ENCODE measurements around the gene FLACC1.
"Not testable (repeated sequence)": the region's sequence is repeated elsewhere in the genome, so short reads cannot be mapped to it uniquely, and the experiment has no call there.

The FLACC1 gene

DNA sequence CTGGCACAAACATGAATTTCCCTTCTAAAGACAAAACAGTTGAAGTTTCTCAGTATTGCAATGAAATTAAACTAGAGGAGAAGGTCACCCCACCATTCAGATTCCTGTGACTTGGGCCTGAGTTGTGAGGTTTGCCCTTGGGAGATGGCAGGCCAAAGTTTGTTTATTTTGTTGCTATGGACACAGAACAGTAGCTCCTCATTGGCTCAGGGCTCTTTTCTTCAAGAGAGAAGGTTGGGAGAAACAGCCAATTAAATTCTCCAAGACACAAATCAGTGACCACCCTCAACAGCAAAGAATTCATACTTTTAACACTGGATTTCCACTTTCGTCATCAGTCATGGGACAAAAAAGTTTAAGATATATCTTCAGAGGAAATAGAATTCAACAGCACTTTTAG, at the start of gene FLACC1:
TSS of gene FLACC1 (minus strand) at position 125 of the 400 bp plus-strand sequence. CDS start 5,941 bp downstream, outside the sequence.
- DNase-seq, result peak; percentile 89

GRCh38 chr2:201406077-201406662, 49.0 kb upstream of the FLACC1 start:
- DNase-seq, result no peak

DNA sequence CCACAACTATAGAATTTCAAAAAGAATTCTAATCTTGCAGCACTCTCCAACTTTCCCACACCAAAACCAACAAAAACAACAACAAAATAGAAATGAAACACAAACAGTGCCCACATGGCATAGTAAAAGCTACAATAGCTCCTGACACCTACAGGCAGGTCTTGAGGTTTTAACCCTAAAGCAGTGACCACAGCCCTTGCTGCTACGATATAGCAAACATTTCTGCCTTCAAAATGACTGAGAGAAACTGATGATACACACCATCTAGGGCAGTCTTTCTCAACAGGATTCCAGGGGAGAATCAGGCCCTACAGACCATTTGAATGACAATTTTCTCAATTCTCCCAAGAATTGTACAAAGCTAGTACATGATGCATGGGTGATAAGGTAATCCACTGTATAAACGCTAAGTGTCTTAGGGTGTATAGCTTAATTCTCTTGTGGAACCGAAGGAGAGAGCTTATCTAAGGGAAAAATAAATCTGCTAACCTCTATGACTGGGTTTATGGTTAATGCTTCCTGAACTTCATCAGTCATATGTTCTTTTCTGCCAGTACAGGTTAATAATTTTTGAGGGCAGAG, 47.6 kb upstream of the FLACC1 start:
- DNase-seq, result peak; percentile 57

- DNase-seq, result no peak
These were observed 46.7 kb upstream of the FLACC1 start for GRCh38 chr2:201403880-201404279.

DNA sequence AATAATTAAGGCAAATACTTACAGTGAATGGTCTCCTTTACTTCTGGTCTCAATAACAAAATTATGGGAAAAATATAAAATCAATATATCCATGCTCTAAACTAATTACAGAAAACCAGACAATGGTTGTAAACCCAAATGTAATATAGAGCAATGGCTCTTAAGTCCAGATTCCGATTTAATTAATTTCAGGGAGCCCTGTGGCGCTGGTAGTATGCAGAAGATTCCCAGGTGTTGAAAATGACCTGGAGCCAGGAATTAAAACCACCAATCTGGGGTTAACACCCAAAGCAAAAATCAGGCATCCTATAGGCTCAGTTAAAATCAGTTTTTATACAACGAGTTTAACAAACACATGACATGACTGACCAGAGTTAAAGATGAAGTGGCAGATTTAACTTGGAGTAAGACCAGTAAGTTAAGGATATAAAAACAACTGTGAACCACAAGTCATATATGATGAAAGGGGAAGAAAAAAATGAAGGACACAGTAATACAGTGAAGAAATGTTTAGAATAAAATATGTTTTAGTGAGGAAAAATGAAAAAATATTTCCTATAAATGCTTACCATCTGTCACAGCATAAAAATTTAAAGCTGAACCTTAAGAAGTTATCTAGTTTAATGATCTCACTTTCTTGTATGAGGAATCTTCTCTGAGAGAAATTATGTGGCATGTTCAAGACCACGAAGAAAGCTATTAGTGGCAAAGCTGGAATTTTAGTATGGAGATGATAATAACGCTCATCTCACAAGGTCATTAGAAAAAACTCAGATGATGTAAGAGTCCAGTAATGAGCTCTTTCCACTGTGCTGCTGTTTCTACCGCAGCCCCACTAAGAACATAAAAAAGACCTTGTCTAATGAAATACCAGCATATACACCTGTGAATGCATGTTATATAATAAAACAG, 45.8 kb upstream of the FLACC1 start:
- DNase-seq, result no peak

- no peak for DNase-seq
These were observed 44.7 kb upstream of the FLACC1 start for GRCh38 chr2:201401815-201402214.

DNA sequence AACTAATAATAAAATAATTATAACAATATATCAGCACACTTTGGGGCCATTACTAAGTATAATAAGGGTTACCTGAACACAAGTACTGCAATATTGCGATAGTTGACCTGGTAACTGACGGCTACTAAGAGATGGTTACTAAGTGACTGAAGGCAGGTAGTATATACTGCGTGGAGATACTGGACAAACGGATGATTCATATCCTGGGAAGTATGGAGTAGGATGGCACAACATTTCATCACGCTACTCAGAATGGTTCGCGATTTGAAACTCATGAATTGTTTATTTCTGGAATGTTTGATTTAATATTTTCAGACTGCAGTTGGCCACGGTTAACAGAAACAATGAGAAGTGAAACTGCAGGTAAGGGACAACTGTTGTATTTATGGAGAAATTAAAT, 39.5 kb upstream of the FLACC1 start:
- DNase-seq, result no peak

DNA sequence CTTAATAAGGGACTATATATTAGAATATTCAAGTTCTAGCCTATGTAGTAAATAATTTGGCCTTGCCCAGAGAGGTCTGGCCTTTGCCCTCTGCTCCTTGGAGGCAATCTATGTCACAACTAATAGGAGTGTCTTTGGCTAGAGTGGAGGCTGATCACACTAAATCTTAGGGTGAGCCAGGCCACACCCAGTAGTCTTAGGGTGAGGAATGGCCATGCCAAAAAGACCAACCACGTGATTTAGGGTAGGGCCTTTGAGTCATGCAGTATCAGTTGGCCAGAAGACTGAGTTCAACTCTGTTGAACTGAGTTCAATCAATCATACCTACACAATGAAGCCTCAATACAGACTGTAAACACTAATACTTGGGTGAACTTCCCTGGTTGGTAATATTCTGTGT, 26.0 kb upstream of the FLACC1 start:
- no peak for DNase-seq

DNA sequence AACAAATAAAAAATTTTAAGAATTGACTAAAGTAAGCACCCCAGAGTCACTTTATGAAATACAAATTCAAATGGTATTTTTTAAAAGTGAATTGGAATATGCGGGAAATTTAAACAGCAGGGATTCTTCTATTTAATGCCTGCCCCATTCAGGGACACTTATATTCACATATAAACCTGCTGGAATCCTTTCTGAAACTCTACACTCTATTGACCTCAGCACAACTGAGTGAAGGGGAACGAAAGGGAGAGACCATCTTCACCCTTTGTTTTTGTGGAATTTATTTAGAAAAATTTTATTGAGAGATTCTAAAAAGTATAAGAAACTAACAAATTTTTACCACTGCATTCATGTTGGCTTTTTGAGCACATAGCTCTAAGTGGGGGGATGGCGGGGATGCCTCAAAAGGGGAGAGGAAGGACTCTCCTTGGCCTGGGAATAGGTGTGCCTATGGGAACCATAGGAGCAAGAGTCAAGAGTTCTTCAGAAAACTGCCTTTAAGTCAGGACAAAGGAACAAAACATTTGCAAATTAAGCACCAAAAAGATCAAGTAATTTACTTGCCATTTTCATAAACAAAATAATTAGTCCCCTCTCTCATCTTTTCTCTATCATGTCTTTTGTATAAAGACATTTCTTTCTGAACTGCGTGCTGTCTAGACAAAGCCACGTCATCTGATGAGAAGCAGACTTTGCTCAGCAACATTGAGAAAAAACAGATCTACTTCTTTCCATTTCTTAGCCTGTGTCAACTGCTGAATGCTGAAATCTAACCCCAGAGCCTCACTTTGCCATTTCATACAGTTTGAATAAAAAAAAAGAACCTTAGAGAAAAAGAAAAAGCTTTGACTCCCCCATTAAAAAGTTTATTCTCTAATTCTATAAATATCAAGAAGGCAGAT, 21.6 kb upstream of the FLACC1 start:
- DNase-seq, result no peak

- no peak for DNase-seq
These were observed 20.1 kb upstream of the FLACC1 start for GRCh38 chr2:201377218-201377617.

- no peak for DNase-seq
These were observed 12.6 kb upstream of the FLACC1 start for GRCh38 chr2:201369775-201370174.

GRCh38 chr2:201369318-201369717, 12.2 kb upstream of the FLACC1 start:
- not testable (repeated sequence) for DNase-seq

DNA sequence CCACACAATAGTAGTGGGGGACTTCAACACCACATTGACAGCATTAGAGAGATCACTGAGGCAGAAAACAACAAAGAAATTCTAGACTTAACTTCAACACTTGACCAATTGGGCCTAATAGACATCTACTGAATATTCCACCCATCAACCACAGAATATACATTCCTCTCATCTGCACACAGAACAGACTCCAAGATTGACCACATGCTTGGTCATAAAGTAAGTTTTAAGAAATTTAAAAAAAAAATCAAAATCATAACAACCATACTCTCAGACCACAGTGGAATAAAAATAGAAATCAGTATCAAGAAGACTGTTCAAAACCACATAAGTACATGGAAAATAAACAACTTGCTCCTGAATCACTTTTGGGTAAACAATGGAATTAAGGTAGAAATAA, 9.0 kb upstream of the FLACC1 start:
- DNase-seq, result no peak

- peak; percentile 84 for DNase-seq
These were observed 6.9 kb upstream of the FLACC1 start for GRCh38 chr2:201363857-201364560.

- no peak for DNase-seq
These were observed 5.3 kb upstream of the FLACC1 start for GRCh38 chr2:201362396-201362795.

GRCh38 chr2:201361078-201361733, 4.1 kb upstream of the FLACC1 start:
- no peak for DNase-seq

GRCh38 chr2:201360256-201360655, 3.1 kb upstream of the FLACC1 start:
- no peak for DNase-seq

GRCh38 chr2:201358684-201359083, 1.5 kb upstream of the FLACC1 start:
- DNase-seq, result no peak

- no peak for DNase-seq
These were observed 4.0 kb downstream of the FLACC1 start for GRCh38 chr2:201353116-201353515.

- no peak for DNase-seq
These were observed 6.3 kb downstream of the FLACC1 start for GRCh38 chr2:201350879-201351278.

DNA sequence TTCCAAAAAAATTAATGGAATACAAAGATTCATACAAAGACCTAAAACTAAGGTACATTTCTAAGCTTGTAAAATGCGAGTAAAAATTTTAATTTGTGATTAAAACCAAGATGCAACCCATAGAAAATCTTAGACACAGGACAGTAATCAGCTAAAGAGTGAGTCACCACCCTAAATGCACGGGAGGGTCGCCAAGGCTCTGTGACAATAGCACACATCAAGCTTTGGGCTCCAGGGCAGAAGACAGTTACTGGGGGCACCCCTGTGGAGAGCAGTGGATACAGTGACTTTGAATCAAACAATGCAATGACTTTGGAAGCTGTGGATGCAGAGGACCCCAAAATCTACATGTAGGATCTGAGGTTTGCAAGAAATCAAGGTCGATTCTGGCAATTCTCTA, 7.5 kb downstream of the FLACC1 start:
- DNase-seq, result peak; percentile 34

DNA sequence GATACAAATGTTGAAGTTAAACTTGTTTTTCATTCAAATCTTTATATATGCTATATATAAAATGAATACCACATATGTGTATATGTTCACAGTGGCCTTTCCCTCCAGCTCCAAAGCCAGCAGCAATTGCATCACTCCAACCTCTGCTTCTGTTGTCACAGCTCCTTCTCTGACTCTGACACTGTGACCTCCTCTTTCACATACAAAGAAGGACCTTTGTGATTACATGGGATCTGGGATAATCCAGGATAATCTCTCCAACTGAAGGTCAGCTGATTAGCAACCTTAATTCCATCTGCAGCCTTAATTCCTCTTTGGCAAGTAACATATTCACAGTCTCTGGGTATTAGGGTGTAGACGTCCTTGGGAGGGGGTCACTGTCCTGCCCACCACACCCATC, 8.4 kb downstream of the FLACC1 start:
- DNase-seq, result peak; percentile 98

Data from NCI-H82 (cell line).